ENCODE data around the gene SAFB.
A peak's percentile ranks its signal among the peaks of the same experiment; 100 is the strongest.

DNA sequence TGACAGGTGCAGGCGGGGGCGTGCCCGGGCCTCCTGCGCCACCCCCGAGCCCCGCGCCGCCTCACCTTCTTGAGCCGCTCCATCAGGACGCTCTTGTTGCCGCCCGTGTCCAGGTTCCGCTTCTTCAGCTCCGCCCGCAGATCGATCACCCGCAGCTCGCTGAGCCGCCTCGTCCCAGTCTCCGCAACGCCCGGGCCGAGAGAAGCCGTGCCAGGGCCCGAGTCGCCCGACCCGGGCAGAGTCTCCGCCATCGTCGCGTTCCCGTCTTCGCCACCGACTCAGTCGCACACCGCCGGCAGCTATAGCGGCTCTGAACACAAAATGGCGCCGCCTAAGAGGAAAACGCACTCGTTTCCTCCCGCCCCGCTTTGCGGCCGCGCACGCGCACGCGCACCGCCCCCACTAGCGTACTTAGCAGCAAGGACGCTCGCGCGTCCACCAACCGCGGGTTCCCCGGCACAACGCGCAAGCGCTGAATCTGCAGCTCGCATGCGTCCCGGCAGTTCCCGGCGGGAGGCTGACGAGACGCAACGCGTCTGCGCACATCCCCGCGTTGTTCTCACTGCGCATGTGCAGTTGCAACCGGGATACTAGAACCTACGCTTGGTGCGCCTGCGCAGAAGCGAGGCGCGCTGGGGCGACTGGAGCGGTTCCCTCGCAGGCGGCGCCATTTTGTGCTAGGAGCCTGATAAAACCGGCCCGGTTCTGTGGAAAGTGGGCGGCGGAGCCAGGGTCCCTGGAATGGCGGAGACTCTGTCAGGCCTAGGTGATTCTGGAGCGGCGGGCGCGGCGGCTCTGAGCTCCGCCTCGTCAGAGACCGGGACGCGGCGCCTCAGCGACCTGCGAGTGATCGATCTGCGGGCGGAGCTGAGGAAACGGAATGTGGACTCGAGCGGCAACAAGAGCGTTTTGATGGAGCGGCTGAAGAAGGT, at the start of gene SAFB, which contains the start of gene SAFB2:
- peak; percentile 95 for TF ChIP-seq POLR2AphosphoS5 (IDR thresholded peaks at IDR 0.05; ENCODE audit: borderline replicate concordance, low read depth, low read length)
- no peak for TF ChIP-seq EZH2 (IDR thresholded peaks at IDR 0.05)
